GM19324 (cell line): ENCODE results near the gene MISP.

ENCODE experiments used
- ATAC-seq: cut with Tn5 transposase; IDR thresholded peaks from one replicate; pipeline ENCODE4 v1.9.1; 2021; ENCODE audit warnings: mild to moderate bottlenecking, moderate library complexity; ENCODE audit not compliant: unreplicated experiment, low FRiP score

Gene MISP

DNA sequence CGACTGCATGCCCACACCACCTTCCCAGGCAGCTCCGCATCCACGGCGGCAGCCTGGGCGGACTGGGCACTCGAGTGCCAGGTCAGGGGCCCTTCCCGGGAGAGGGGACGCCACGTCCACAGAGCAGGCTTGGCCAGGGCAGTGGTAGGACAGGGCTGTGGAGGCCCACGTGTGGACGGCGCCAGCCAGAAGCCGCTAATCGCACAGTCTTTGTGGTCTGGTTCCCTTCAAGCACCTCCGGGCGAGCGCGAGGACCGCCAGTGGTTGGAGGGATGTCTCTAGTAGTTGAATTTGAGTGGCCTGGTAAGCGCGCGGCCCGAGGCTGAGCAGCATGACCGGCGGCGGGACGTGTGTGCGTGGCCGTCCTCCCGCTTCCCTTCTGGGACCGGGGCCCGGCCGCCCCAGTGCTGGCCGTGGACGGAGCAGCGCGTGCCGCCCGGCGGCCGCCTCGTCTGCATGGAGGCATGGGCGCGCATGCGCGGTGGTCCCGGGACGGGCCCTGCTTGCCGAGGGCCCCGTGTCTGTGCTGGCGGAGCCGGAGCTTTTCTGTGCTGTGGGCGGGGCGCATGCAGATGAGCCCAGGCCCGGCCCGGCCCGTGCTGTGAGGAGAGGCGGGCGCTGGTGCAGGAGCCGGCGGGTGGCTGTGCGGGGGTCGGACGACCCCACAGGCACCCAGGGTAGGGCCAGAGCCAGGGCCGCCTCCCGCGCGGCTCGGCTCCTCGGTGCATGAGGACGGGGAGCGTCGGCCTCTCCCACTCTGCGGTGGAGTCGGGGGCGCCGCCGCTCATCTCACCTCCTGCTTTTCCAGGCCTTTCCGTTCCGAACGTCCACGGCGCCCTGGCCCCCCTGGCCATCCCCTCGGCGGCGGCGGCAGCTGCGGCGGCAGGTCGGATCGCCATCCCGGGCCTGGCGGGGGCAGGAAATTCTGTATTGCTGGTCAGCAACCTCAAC is 55.0 kb downstream of the MISP start:
- ATAC-seq = no peak

DNA sequence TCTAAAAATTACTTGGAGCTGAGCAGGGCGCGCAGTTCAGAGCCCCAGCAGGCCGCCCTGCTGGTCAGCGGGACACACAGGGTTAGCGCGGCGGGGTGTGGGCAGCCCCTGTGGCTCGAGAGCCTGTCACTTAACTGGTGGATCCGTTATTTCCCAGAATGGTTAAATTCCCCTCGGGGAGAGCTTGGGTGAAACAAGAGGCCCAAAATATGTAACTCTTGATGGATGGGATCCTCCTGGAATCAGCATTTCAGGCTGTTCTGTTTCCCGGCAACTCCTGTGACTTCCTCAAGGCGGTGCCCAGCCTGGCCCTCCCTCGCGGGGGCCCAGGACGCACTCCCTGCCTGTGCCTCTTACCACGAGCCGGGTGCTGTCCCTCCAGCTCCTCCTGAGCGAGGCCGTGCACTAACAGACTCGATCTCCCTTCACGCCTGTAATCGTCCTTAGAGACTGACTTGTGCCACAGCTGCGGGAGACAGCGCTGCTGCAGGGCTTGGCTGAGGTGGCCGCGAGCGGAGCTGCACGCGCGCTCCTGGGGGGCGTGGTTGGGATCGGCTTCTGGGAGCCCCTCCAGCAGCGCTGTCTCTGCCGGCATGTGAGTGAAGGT is 56.0 kb downstream of the MISP start:
- no peak for ATAC-seq

DNA sequence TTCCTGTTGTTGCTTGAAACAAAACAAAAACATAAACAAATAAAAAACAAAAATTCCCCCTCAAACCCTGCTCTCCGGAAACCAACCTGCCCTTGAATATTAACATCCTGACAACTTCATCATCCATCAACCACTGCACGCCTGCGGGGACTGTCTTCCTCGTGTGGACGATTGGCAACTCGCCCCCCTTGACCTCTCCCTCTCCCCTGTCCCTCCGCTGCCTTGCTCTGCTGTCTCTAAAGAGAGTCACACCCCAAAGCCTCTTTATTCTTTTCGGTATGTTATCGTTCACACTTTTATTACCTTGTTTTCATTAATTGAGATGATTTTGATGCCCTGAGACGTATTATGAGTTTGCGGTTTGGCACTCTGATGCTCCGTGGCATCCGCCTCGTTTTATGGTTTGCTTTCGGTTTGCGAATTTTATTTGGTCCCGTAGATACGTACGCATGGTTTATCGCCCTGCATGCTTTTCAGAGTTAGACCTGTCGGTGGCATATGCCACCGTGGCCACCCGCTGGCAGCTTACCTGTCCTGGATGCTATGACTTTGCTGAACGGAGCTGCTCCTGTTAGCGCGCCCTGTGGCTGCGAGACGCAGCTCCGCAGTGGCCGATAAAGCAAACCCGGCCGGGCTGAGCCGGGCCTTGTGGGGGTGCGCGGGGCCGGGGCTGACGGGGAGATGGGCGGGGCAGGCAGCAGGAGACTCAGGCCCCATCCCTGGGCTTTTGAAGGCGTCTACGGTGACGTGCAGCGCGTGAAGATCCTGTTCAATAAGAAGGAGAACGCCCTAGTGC is 56.9 kb downstream of the MISP start:
- ATAC-seq = no peak

GRCh38 chr19:808423-808775 is 57.5 kb downstream of the MISP start:
- ATAC-seq = no peak

GRCh38 chr19:810077-810855 is 59.4 kb downstream of the MISP start:
- no peak for ATAC-seq

GRCh38 chr19:810883-811489 is 60.1 kb downstream of the MISP start:
- ATAC-seq = no peak

DNA sequence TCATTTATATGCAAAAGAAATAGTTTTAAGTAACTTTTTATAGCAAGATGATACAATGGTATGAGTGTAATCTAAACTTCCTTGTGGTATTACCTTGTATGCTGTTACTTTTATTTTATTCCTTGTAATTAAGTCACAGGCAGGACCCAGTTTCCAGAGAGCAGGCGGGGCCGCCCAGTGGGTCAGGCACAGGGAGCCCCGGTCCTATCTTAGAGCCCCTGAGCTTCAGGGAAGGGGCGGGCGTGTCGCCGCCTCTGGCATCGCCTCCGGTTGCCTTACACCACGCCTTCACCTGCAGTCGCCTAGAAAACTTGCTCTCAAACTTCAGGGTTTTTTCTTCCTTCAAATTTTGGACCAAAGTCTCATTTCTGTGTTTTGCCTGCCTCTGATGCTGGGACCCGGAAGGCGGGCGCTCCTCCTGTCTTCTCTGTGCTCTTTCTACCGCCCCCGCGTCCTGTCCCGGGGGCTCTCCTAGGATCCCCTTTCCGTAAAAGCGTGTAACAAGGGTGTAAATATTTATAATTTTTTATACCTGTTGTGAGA is 60.7 kb downstream of the MISP start:
- no peak for ATAC-seq

DNA sequence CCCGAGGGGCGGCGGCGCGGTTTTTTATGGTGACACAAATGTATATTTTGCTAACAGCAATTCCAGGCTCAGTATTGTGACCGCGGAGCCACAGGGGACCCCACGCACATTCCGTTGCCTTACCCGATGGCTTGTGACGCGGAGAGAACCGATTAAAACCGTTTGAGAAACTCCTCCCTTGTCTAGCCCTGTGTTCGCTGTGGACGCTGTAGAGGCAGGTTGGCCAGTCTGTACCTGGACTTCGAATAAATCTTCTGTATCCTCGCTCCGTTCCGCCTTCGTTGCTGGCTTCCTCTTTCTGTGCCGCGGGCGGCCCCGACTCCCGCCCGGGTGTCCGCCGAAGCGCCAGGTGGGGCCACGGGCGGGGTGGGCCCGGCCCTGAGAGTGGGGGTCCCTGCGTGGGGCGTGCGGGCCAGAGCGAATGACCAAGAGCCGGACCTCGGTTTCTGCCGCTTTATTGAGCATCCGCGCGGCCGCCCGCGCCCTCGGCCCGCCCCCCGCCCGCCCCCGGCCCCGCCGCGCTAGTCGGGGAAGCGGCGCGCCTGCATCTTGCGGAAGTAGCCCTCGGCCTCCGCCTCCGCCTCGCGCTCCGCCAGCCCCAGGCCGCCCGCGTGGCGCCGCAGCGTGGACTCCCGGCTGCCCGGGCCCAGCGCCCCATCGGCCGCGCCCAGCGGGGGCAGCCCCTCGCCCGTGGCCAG is 61.3 kb downstream of the MISP start:
- ATAC-seq = no peak

- ATAC-seq = no peak
Measured at GRCh38 chr19:812747-813218, 61.9 kb downstream of the MISP start.

- ATAC-seq = no peak
Measured at GRCh38 chr19:813219-814151, 62.6 kb downstream of the MISP start.
